Measurements from ENCODE around the gene RLN3. TPM values are rescaled to one million over a fixed set of nuclear protein-coding genes. Genes with fewer than 3 reads are reported as not detected.

Gene RLN3
- total and polyA plus RNA-seq, 10 donors = 0.35 TPM; not detected in 9

- H3K4me1 ChIP-seq = peaks cover 0 to 26% (median 17%) of the 10 kb centered on the region in 6 donors
- peaks cover 0 to 10% (median 4%) of the 10 kb centered on the region in 8 donors for H3K9me3 ChIP-seq
- no peak overlapping the region for H3K27ac ChIP-seq
- WGBS, 5 donors = 37 to 45% (median 42%) methylated on average over 11 of the region's 11 CpGs
- TF ChIP-seq CTCF (IDR thresholded peaks at IDR 0.05 in 8 of 11, conservative IDR thresholded peaks at IDR 0.05 in 3 of 11) (no peak), POLR2AphosphoS5 (IDR thresholded peaks at IDR 0.05) (no peak), POLR2A (IDR thresholded peaks at IDR 0.05) (no peak)
- intact Hi-C loops (cut with DNase I; ENCODE audit: low total_unique reads) = no loop called here
- no peak overlapping the region for H3K4me3 ChIP-seq
- DNase-seq = no peak
- peaks cover 0 to 38% (median 32%) of the 10 kb centered on the region in 6 donors for H3K36me3 ChIP-seq
- H3K27me3 ChIP-seq (replicated peaks in 1 of 7) = peaks cover 0 to 44% (median 33%) of the 10 kb centered on the region in 7 donors
These were observed 26.8 kb downstream of the RLN3 start for GRCh38 chr19:14054721-14055120.

- H3K36me3 ChIP-seq = peaks cover 0 to 31% (median 26%) of the 10 kb centered on the region in 6 donors
- peaks cover 0 to 10% (median 4%) of the 10 kb centered on the region in 8 donors for H3K9me3 ChIP-seq
- DNase-seq = no peak
- peaks cover 0 to 50% (median 38%) of the 10 kb centered on the region in 7 donors for H3K27me3 ChIP-seq (replicated peaks in 1 of 7)
- whole genome bisulfite sequencing, 5 donors = 83 to 95% (median 86%) methylated on average over 3 of the region's 3 CpGs
- peaks cover 0 to 26% (median 17%) of the 10 kb centered on the region in 6 donors for H3K4me1 ChIP-seq
- no peak overlapping the region for H3K27ac ChIP-seq
- TF ChIP-seq POLR2A (IDR thresholded peaks at IDR 0.05) = no peak
- no peak for TF ChIP-seq CTCF (IDR thresholded peaks at IDR 0.05 in 8 of 11, conservative IDR thresholded peaks at IDR 0.05 in 3 of 11)
- no peak for TF ChIP-seq POLR2AphosphoS5 (IDR thresholded peaks at IDR 0.05)
- H3K4me3 ChIP-seq = no peak overlapping the region
- intact Hi-C loops (cut with DNase I; ENCODE audit: low total_unique reads) = no loop called here
These were observed 27.4 kb downstream of the RLN3 start for GRCh38 chr19:14055396-14055795.

- H3K9me3 ChIP-seq = peaks cover 0 to 10% (median 4%) of the 10 kb centered on the region in 8 donors
- DNase-seq = no peak
- H3K27ac ChIP-seq = no peak overlapping the region
- WGBS, 5 donors = 81 to 95% (median 93%) methylated on average over 5 to 10 of the region's 10 CpGs
- peaks cover 0 to 58% (median 44%) of the 10 kb centered on the region in 7 donors for H3K27me3 ChIP-seq (replicated peaks in 1 of 7)
- TF ChIP-seq CTCF (IDR thresholded peaks at IDR 0.05 in 8 of 11, conservative IDR thresholded peaks at IDR 0.05 in 3 of 11) (no peak), POLR2A (IDR thresholded peaks at IDR 0.05) (no peak), POLR2AphosphoS5 (IDR thresholded peaks at IDR 0.05) (no peak)
- no peak overlapping the region for H3K4me3 ChIP-seq
- H3K36me3 ChIP-seq = peaks cover 0 to 23% (median 19%) of the 10 kb centered on the region in 6 donors
- intact Hi-C loops (cut with DNase I; ENCODE audit: low total_unique reads) = no loop called here
- H3K4me1 ChIP-seq = peaks cover 0 to 26% (median 17%) of the 10 kb centered on the region in 6 donors
These were observed 28.2 kb downstream of the RLN3 start for GRCh38 chr19:14056069-14056666.

- peaks cover 0 to 65% (median 44%) of the 10 kb centered on the region in 7 donors for H3K27me3 ChIP-seq (replicated peaks in 1 of 7)
- H3K4me3 ChIP-seq = peak overlapping the region in 4 of 8 donors; percentile 25 to 63 (median 30)
- peaks cover 0 to 10% (median 4%) of the 10 kb centered on the region in 8 donors for H3K9me3 ChIP-seq
- TF ChIP-seq POLR2AphosphoS5 (IDR thresholded peaks at IDR 0.05) = no peak
- intact Hi-C loops (cut with DNase I; ENCODE audit: low total_unique reads) = no loop called here
- peaks cover 0 to 26% (median 17%) of the 10 kb centered on the region in 6 donors for H3K4me1 ChIP-seq
- DNase-seq = no peak
- H3K27ac ChIP-seq = no peak overlapping the region
- 35 to 43% (median 41%) methylated on average over 8 to 19 of the region's 19 CpGs for WGBS, 5 donors
- peaks cover 0 to 17% (median 12%) of the 10 kb centered on the region in 6 donors for H3K36me3 ChIP-seq
These were observed 28.9 kb downstream of the RLN3 start for GRCh38 chr19:14056741-14057356.
